ENCODE results near the gene NUDT8.
A peak's percentile ranks its signal among the peaks of the same experiment; 100 is the strongest.
"Not testable (repeated sequence)": the region's sequence is repeated elsewhere in the genome, so short reads cannot be mapped to it uniquely, and the experiment has no call there.

Gene NUDT8

GRCh38 chr11:67642173-67643120, 12.7 kb upstream of the NUDT8 start:
- H3K4me3 ChIP-seq (ENCODE audit: low read depth, low read length) = no peak overlapping the region

GRCh38 chr11:67641338-67642172, 11.8 kb upstream of the NUDT8 start:
- no peak overlapping the region for H3K4me3 ChIP-seq (ENCODE audit: low read depth, low read length)

- no peak overlapping the region for H3K4me3 ChIP-seq (ENCODE audit: low read depth, low read length)
These were observed 11.1 kb upstream of the NUDT8 start for GRCh38 chr11:67640758-67641337.

DNA sequence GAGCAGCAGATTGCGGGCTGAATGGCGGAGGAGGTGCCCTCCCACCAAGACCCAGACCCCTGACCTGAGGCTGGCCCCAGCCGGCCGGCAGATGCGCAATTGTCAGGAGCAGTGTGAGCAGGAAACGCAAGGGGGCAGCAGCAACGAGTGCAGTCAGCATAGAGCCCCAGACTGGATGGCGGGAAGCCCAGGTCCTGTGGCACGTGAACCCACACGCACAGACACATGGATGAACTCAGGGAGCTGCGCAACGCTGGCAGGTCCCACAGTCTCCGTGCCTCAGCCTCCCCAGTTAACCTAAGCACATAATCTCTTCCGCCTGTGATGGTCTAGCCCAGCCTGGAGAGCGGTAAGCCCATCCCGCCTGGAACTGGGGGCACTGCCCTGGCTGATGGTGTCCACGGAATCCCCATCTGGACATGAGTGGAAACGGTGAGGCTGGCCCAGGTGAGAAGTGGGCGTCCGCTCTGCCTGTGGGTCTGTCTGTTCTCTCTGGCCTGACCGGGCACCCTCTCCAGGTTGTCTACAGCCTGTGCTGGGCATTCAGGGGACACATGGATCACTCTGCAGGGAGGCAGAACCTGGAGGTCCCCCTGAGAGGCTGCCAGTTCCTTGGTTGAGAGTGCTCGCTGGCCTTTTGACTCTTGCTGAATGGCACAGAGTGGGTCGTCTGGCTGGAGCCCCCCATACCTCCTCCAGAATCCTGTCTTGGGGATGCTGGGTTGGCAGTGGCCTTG, 10.5 kb upstream of the NUDT8 start:
- H3K4me3 ChIP-seq (ENCODE audit: low read depth, low read length) = no peak overlapping the region

- no peak within 1 kb of the TSS for H3K4me3 ChIP-seq (ENCODE audit: low read depth, low read length)
These were observed 9.7 kb upstream of the NUDT8 start, which contains the start of gene TBX10 for GRCh38 chr11:67639438-67639859. Gene TBX10, minus strand, starts transcription at chr11:67639763. Its CDS starts 291 bp downstream, at chr11:67639472.

GRCh38 chr11:67638535-67639437, 9.0 kb upstream of the NUDT8 start:
- no peak overlapping the region for H3K4me3 ChIP-seq (ENCODE audit: low read depth, low read length)

DNA sequence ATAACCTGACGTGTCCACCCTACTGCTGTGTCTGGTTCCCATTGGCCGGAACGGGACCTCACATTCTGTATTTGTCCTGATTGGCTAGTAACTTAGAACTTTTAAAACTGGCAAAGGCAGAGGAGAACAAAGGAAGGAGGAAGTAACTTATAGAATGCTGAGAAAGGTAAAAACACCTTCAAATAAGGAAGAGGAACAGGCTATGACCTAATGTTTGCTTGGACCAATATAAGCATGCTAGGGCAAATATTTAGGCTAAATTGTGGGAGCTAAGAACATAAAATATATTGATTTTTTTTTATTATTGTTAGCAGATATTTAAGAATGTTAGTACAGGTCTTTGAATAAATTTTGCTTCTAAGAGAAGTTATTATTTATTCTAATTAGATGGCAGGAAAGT, 7.7 kb upstream of the NUDT8 start:
- not testable (repeated sequence) for H3K4me3 ChIP-seq (ENCODE audit: low read depth, low read length)

DNA sequence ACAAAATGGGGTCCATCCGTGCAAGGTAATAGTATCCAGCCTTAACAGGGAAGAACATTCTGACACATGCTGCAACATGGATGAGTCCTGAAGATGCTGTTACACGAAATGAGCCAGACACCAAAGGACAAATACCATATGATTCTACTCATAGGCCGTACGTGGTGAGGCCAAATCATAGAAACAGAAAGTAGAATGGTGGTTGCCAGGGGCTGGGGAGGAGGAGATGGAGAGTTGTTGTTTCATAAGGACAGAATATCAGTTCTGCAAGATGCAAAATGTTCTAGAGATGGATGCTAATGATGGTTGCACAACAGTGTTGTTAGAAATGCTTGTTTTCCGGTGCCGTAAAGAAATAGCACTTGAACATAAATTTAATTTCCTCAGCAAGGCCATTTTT, 7.2 kb upstream of the NUDT8 start:
- H3K4me3 ChIP-seq (ENCODE audit: low read depth, low read length) = no peak overlapping the region

DNA sequence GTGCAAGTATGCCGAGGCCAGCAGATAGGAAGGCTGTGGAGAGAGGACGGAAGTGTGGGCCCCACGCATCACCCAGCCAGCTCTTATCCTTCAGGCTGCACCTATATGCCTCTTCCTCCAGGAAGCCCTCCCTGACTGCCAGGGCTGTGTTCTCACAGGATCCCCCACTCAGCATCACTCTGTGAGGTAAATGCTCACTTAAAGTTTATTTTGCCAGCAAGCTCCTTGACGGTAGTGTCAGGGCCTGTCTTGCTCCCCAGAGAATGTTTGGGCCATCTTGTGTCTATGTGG, 5.4 kb upstream of the NUDT8 start:
- no peak overlapping the region for H3K4me3 ChIP-seq (ENCODE audit: low read depth, low read length)

GRCh38 chr11:67634366-67635230, 4.9 kb upstream of the NUDT8 start:
- H3K4me3 ChIP-seq (ENCODE audit: low read depth, low read length) = no peak overlapping the region

- H3K4me3 ChIP-seq (ENCODE audit: low read depth, low read length) = no peak overlapping the region
These were observed 4.1 kb upstream of the NUDT8 start for GRCh38 chr11:67633758-67634365.

DNA sequence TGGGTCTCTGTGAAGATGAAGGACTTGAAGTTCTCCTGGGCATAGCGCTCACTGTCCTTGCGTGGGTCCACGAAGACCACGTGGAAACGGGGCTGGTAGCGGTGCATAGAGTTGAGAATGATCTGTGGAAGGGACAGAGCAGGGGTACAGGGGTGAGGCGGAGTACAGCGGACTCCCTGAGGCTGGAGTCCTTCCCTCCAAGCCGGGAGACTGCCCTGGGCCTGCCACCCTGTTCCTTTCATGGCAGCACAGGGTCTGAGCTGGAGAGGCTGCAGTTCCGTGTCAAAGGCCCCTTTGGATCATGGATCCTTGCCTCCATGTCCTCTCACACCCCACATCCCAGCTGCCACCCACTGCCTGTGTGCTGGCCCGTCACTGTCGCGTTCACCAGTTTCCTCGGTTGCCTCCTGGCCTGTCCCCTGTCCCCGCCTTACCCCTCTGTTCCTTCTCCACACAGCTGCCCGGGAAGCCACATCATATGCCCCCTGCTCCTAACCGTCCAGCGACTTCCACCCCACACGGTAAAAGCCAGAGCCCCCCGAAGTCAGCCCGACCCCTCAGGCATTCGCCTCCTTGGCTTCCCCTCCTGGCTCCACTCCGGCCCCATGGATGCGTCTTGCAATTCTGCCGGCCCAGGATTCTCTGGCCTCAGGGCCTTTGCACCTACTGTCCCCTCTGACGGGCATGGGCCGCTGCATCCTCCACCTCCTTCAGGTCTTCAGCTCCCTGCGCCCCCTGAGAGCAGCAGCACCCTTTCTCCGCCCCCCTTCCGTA, 3.4 kb upstream of the NUDT8 start:
- no peak overlapping the region for H3K4me3 ChIP-seq (ENCODE audit: low read depth, low read length)

- H3K4me3 ChIP-seq (ENCODE audit: low read depth, low read length) = no peak overlapping the region
These were observed 2.6 kb upstream of the NUDT8 start for GRCh38 chr11:67632175-67632981.

DNA sequence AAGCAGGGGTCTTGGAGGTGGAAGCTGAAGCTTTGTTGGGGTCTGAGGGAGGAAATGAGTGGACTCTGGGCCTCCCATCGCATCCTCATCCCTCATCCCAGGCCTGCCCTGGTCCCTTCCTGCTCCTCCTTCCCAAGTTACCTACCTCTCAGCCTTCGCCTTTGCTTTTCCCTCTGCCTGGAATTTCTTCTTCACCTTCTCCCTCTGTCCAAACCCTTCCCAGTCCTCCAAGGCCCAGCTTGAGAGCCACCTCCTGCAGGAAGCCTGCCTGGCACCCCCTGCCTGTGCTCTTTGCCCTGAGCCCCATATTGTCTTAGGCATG, 2.1 kb upstream of the NUDT8 start:
- H3K4me3 ChIP-seq (ENCODE audit: low read depth, low read length) = no peak overlapping the region

GRCh38 chr11:67631411-67631810, 1.7 kb upstream of the NUDT8 start:
- no peak overlapping the region for H3K4me3 ChIP-seq (ENCODE audit: low read depth, low read length)

DNA sequence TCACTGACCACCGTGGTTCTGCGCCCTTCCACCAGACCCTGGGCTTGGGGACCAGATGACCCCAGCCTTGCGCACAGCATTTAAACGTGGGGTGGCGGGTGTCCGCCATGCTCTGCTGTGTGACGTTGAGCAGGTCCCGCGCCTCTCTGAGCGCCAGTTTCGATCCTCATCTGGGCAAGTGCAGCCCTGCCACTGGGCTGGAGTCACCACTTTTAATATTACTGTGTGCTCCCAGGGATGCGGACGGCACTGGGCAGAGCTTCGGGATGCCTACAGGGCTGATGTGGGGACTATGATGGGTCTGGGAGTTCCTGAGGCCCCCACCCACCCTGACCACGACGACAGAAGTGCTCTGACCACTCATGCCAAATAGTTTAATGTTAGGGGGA, 1.2 kb upstream of the NUDT8 start:
- peak overlapping the region; percentile 69 for H3K4me3 ChIP-seq (ENCODE audit: low read depth, low read length)
